Activated CD4-positive, alpha-beta T cell treated with anti-CD3 and anti-CD28 coated beads for 36 hours (primary cell): Measurements from ENCODE around the gene TAB2. TPM values are rescaled to one million over a fixed set of nuclear protein-coding genes. Genes with fewer than 3 reads are reported as not detected.
A peak's percentile ranks its signal among the peaks of the same experiment; 100 is the strongest.

Experiments
- ATAC-seq: fragments of 200-7000 bp; cut with Tn5 transposase; one replicate; pipeline ENCODE4 v1.10.0; 2021; ENCODE audit warnings: mild to moderate bottlenecking, moderate library complexity
- CTCF ChIA-PET: fragments of 350-600 bp; sonication (Branson Sonifier 250); formaldehyde crosslinking; loops from one replicate; lab custom pipeline; 2021; ENCODE audit warnings: antibody characterized with exemption; lab: Charles Lee
- POLR2A ChIA-PET: fragments of 350-600 bp; sonication (Branson Sonifier 250); formaldehyde crosslinking; loops from one replicate; lab custom pipeline; 2021; ENCODE audit warnings: antibody characterized with exemption, inconsistent platforms; lab: Charles Lee
- DNase-seq: peaks from one replicate; pipeline ENCODE4 v3.0.0-alpha.2; 2020
- H3K27ac Mint-ChIP-seq: one replicate; pipeline ENCODE4 v1.8.0; 2021; ENCODE audit warnings: mixed read lengths
- H3K27me3 Mint-ChIP-seq: one replicate; pipeline ENCODE4 v1.8.0; 2021; ENCODE audit warnings: mixed read lengths
- H3K36me3 Mint-ChIP-seq: one replicate; pipeline ENCODE4 v1.8.0; 2021; ENCODE audit warnings: low read depth, mixed read lengths
- H3K4me1 Mint-ChIP-seq: one replicate; pipeline ENCODE4 v1.8.0; 2021; ENCODE audit warnings: mixed read lengths
- H3K4me3 Mint-ChIP-seq: one replicate; pipeline ENCODE4 v1.8.0; 2021; ENCODE audit warnings: mild to moderate bottlenecking, moderate library complexity, mixed read lengths
- H3K9me3 Mint-ChIP-seq: one replicate; pipeline ENCODE4 v1.8.0; 2021; ENCODE audit warnings: low read depth, mixed read lengths
- intact Hi-C, 2 experiments: fragments of 100-400 bp; cut with DNase I in 1 of 2; cut with micrococcal nuclease in 1 of 2; formaldehyde crosslinking; loops; one replicate each; pipeline versions ENCODE4 v1.14.2 to v1.15.1; 2022 to 2024; cut with DNase I, micrococcal nuclease
- total RNA-seq, 2 experiments: library from RNA; stranded (reverse); gene quantifications; one replicate each; pipeline ENCODE4 v1.2.3, GENCODE V29; 2021

Gene TAB2
- total RNA-seq, 2 experiments from 2014 or later, result 65.8 to 94.1 TPM

DNA sequence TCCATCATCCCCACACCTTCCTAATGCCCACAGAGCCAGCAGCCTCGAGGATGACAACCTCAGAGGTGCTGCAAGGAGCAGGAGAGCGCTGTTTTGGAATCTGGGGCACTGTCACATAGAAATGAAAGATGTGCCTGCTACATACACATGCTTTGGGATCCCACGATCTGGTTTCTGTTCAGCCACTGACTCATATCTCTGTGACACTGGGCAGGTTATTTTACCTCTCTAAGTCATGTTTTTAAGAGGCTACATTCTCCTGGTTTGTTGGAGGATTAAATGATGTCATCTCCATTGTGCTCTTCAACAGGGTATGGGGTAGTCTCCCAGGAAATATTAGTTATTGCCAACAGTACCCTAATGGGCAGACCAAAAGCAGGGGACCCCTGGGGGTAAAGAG is 32.6 kb upstream of the TAB2 start:
- Mint-ChIP-seq H3K27me3 (no peaks in the 10 kb centered on the region), H3K27ac (no peak overlapping the region), H3K4me1 (peaks cover 15% of the 10 kb centered on the region), H3K4me3 (no peak overlapping the region), H3K9me3 (no peaks in the 10 kb centered on the region), H3K36me3 (no peaks in the 10 kb centered on the region)
- DNase-seq (peak; percentile 41), ATAC-seq (peak; percentile 95)
- intact Hi-C loops, result no loop called here
- ChIA-PET CTCF (no interaction called here), POLR2A (no interaction called here)

GRCh38 chr6:149285626-149286025 is 31.9 kb upstream of the TAB2 start:
- ATAC-seq, result no peak
- H3K4me1 Mint-ChIP-seq, result peaks cover 15% of the 10 kb centered on the region
- H3K4me3 Mint-ChIP-seq, result no peak overlapping the region
- no peak overlapping the region for H3K27ac Mint-ChIP-seq
- POLR2A ChIA-PET, result no interaction called here
- H3K27me3 Mint-ChIP-seq, result no peaks in the 10 kb centered on the region
- no peak for DNase-seq
- H3K9me3 Mint-ChIP-seq, result no peaks in the 10 kb centered on the region
- intact Hi-C loops, result no loop called here
- no peaks in the 10 kb centered on the region for H3K36me3 Mint-ChIP-seq
- CTCF ChIA-PET, result no interaction called here

DNA sequence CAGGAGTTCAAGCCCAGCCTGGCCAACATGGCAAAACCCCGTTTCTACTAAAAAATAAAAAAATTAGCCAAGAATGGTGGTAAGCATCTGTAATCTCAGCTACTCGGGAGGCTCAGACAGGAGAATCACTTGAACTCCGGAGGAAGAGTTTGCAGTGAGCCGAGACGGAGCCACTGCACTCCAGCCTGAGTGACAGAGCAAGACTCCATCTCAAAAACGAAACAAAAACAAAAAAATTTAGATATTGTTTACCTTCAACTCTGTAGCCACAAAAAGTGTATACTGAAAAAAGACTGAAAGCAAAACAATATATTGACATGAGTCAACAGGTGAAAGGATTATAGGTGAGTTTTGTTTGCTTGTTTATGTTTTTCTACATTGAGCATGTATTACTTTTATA is 30.6 kb upstream of the TAB2 start:
- Mint-ChIP-seq H3K36me3 (no peaks in the 10 kb centered on the region), H3K4me3 (no peak overlapping the region), H3K27me3 (no peaks in the 10 kb centered on the region), H3K27ac (no peak overlapping the region), H3K9me3 (no peaks in the 10 kb centered on the region), H3K4me1 (peaks cover 15% of the 10 kb centered on the region)
- ChIA-PET POLR2A (no interaction called here), CTCF (interaction anchor here (0.7 to 1.5 kb wide), 2 partner anchors 12 to 145 kb away, joined by 3 to 4 read pairs; no protein-coding TSS in a partner anchor)
- DNase-seq (no peak), ATAC-seq (no peak)
- intact Hi-C loops, result no loop called here

DNA sequence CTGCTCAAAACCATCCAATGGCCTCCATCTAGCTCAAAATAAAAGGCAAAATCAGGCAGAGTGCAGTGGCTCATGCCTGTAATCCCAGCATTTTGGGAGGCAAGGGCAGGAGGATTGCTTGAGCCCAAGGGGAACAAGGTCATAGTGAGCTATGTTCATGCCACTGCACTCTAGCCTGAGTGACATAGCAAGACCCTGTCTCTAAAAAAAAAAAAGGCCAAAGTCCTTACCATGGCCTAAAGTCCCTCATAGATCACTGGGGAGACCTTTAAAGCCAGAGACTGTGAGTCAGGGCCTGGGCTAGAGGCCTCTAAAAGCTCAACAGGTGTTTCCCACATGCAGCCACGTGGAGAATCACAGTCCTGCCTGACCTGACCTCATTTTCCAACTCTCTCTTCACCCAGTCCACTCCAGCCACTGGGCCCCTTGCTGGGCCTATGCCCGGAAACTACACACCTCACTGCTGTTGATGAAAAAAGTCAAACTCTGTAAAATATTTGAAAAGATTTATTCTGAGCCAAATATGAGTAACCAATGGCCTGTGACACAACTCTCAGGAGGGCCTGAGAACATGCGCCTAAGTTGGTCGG is 28.2 kb upstream of the TAB2 start:
- no peaks in the 10 kb centered on the region for H3K9me3 Mint-ChIP-seq
- no peak overlapping the region for H3K4me3 Mint-ChIP-seq
- no peaks in the 10 kb centered on the region for H3K36me3 Mint-ChIP-seq
- no peaks in the 10 kb centered on the region for H3K27me3 Mint-ChIP-seq
- ChIA-PET CTCF (interaction anchor here (1.1 kb wide), 1 partner anchor 12 kb away, joined by 3 read pairs; no protein-coding TSS in a partner anchor), POLR2A (no interaction called here)
- no peak for DNase-seq
- intact Hi-C loops, result no loop called here
- no peak for ATAC-seq
- H3K4me1 Mint-ChIP-seq, result peaks cover 16% of the 10 kb centered on the region
- no peak overlapping the region for H3K27ac Mint-ChIP-seq

DNA sequence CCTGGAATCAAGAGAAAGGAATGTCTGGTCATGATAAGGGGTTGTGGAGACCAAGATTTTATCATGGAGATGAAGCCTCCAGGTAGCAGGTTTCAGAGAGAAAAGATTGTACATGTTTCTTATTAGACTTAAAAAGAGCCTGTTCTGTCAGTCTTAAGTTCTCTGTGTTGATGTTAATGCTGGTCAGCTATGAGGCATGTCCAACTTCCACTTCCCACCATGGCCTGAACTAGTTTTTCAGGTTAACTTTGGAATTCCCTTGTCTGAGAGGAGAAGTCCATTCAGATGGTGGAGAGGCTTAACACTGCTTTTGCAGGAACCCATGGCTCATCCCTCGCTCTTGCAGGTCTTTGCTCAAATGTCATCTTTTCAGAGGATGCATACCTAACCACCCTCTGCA is 27.5 kb upstream of the TAB2 start:
- Mint-ChIP-seq H3K9me3 (no peaks in the 10 kb centered on the region), H3K36me3 (no peaks in the 10 kb centered on the region), H3K27me3 (no peaks in the 10 kb centered on the region), H3K27ac (no peak overlapping the region), H3K4me1 (peaks cover 10% of the 10 kb centered on the region), H3K4me3 (no peak overlapping the region)
- intact Hi-C loops, result no loop called here
- ChIA-PET CTCF (no interaction called here), POLR2A (no interaction called here)
- DNase-seq, result no peak
- ATAC-seq, result no peak

DNA sequence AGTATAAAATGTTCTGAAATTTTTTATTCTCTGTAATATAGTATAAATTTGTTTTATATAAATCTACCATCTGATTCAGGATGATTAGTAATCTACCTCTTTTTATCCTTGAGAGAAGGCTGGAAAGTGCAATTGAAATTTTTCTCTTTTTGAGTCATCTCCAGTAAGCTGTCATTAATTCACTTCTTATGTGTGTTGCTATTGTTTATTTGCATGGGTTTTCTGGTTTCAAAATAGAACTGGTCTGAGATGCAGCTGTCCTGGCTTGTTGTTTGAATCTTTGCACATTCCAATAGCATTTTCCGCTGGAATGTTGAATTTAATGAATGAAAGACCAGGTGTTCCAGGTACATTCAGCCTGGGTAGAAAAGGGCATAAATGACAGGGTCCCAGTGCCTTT is 24.3 kb upstream of the TAB2 start:
- peaks cover 9% of the 10 kb centered on the region for H3K4me1 Mint-ChIP-seq

DNA sequence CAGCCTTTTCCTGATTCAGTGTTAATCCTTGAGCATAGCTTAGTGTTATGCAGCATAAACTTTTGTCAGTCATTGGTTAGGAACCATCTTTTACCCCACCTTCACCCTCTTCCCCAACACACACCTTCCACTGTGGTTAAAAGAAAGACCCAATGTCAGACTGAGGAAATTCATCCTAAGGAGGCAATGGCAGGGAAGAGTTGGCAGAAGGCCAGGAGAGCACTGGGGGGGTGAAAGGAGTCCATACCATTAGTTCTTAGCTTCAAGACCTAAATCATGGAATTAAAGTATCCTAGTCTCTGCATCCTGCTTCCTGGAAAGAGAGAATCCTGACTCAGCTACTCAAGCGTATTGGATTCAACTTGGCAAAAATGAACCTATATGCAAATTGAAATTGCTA is 16.9 kb upstream of the TAB2 start:
- CTCF ChIA-PET, result interaction anchor here (0.9 to 1.5 kb wide), 3 partner anchors 105 to 267 kb away, joined by 3 read pairs; no protein-coding TSS in a partner anchor
- peaks cover 4% of the 10 kb centered on the region for H3K4me1 Mint-ChIP-seq
- intact Hi-C loops, result no loop called here

More for the DNA sequence above, 24.3 kb upstream of the TAB2 start:
- Mint-ChIP-seq H3K36me3 (no peaks in the 10 kb centered on the region), H3K4me3 (no peak overlapping the region), H3K27me3 (no peaks in the 10 kb centered on the region), H3K9me3 (no peaks in the 10 kb centered on the region), H3K27ac (no peak overlapping the region)
- ATAC-seq (peak; percentile 49), DNase-seq (no peak)
- intact Hi-C loops, result no loop called here
- ChIA-PET CTCF (interaction anchor here (0.5 kb wide), 1 partner anchor 228 kb away, joined by 3 read pairs; no protein-coding TSS in a partner anchor), POLR2A (no interaction called here)

GRCh38 chr6:149302723-149303122 is 14.8 kb upstream of the TAB2 start:
- H3K27me3 Mint-ChIP-seq, result no peaks in the 10 kb centered on the region
- no peaks in the 10 kb centered on the region for H3K36me3 Mint-ChIP-seq
- ATAC-seq (no peak), DNase-seq (no peak)
- peaks cover 4% of the 10 kb centered on the region for H3K4me1 Mint-ChIP-seq
- H3K4me3 Mint-ChIP-seq, result no peak overlapping the region
- intact Hi-C loops, result no loop called here
- POLR2A ChIA-PET, result no interaction called here
- no peak overlapping the region for H3K27ac Mint-ChIP-seq
- CTCF ChIA-PET, result no interaction called here
- H3K9me3 Mint-ChIP-seq, result no peaks in the 10 kb centered on the region

More for the DNA sequence above, 16.9 kb upstream of the TAB2 start:
- no peaks in the 10 kb centered on the region for H3K9me3 Mint-ChIP-seq
- H3K27me3 Mint-ChIP-seq, result no peaks in the 10 kb centered on the region
- DNase-seq (no peak), ATAC-seq (no peak)
- no peak overlapping the region for H3K4me3 Mint-ChIP-seq
- POLR2A ChIA-PET, result no interaction called here
- H3K36me3 Mint-ChIP-seq, result no peaks in the 10 kb centered on the region
- no peak overlapping the region for H3K27ac Mint-ChIP-seq

- Mint-ChIP-seq H3K4me1 (peaks cover 4% of the 10 kb centered on the region), H3K36me3 (no peaks in the 10 kb centered on the region), H3K27ac (no peak overlapping the region), H3K27me3 (no peaks in the 10 kb centered on the region), H3K9me3 (no peaks in the 10 kb centered on the region), H3K4me3 (no peak overlapping the region)
- intact Hi-C loops, result no loop called here
- ChIA-PET POLR2A (no interaction called here), CTCF (no interaction called here)
- ATAC-seq (no peak), DNase-seq (no peak)
These were observed 14.0 kb upstream of the TAB2 start for GRCh38 chr6:149303468-149303867.

DNA sequence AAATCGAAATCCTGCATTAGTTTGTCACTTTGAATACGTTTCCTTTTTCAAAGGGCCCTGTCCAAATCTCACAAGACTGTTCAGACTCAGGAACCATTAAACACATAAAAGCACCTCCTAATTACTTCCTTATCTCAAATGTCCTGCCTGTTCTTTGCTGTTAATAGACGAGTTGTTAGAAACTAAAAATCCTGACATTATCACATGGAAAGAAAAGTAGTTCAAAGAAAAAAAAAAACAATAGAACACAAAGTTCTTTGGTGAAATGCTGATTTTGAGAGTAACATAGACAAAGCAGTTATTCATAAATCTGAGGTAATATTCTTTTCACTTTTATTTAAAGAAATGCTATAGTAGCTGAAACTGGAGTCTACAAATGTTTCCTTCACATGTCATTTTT is 12.1 kb upstream of the TAB2 start:
- Mint-ChIP-seq H3K27ac (no peak overlapping the region), H3K4me3 (no peak overlapping the region), H3K36me3 (no peaks in the 10 kb centered on the region), H3K9me3 (no peaks in the 10 kb centered on the region), H3K4me1 (peaks cover 4% of the 10 kb centered on the region), H3K27me3 (no peaks in the 10 kb centered on the region)
- DNase-seq (no peak), ATAC-seq (no peak)
- ChIA-PET POLR2A (no interaction called here), CTCF (no interaction called here)
- intact Hi-C loops, result no loop called here

DNA sequence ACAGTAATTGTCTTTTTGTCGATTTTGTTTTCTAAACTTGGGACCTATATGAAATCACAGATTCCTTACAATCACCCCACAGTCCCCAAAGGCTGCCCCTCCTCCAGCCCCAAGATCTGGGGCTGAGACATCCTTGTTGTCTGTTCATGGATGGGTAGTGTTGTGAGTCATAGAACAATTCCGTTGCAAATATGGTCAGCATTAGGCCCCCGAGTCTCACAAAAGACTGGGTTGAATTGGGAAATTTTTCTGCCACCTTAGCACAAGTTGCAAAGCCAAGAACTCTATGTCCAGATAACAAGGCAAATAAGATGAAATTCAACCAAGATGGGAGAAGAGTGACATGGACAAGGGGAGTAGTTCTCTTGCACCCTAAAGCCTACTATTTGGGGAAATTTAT is 10.5 kb upstream of the TAB2 start:
- no peak overlapping the region for H3K27ac Mint-ChIP-seq
- intact Hi-C loops, result no loop called here

GRCh38 chr6:149311293-149311692 is 6.2 kb upstream of the TAB2 start:
- ChIA-PET POLR2A (no interaction called here), CTCF (no interaction called here)
- Mint-ChIP-seq H3K27me3 (no peaks in the 10 kb centered on the region), H3K36me3 (no peaks in the 10 kb centered on the region), H3K4me3 (no peak overlapping the region), H3K27ac (no peak overlapping the region), H3K4me1 (peaks cover 7% of the 10 kb centered on the region), H3K9me3 (no peaks in the 10 kb centered on the region)
- intact Hi-C loops, result no loop called here
- DNase-seq (no peak), ATAC-seq (no peak)

More for the DNA sequence above, 10.5 kb upstream of the TAB2 start:
- ATAC-seq (no peak), DNase-seq (no peak)
- ChIA-PET CTCF (no interaction called here), POLR2A (no interaction called here)
- Mint-ChIP-seq H3K9me3 (no peaks in the 10 kb centered on the region), H3K27me3 (no peaks in the 10 kb centered on the region), H3K4me3 (no peak overlapping the region), H3K36me3 (no peaks in the 10 kb centered on the region), H3K4me1 (peaks cover 4% of the 10 kb centered on the region)
